Stimulated activated CD4-positive, alpha-beta T cell treated with anti-CD3 and anti-CD28 coated beads, Interleukin-4, amount 100 ng/mL, for 4 hours (primary cell): ENCODE measurements around the gene IL19.

Experiments used
- DNase-seq, 2 experiments: peaks; one replicate each; pipeline ENCODE4 v3.0.0-alpha.2; 2020

IL19 gene

GRCh38 chr1:206866062-206866461, 95.5 kb downstream of the IL19 start:
- no peak for DNase-seq

DNA sequence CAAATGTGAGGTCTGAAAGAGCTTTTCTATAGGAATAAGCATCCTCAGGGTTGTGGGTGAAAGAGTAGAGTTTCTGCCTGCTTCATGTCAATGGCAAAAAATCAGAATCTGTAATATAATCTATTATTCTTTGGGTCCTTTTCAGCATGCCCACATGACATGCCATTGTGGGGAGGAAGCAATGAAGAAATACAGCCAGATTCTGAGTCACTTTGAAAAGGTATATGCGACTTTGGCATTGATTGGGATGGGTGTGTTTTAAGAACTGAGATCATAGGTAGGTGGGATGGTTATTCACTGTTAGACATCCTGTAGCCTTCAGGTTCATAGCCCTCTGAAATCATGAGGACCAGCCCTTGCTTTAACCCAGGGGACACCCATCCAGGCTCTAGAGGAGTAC, 96.7 kb downstream of the IL19 start:
- DNase-seq, result no peak

- no peak for DNase-seq
Observed at GRCh38 chr1:206867716-206868115, 97.1 kb downstream of the IL19 start.

GRCh38 chr1:206868264-206868663, 97.7 kb downstream of the IL19 start:
- no peak for DNase-seq

GRCh38 chr1:206872139-206872538, 101.6 kb downstream of the IL19 start:
- no peak for DNase-seq

DNA sequence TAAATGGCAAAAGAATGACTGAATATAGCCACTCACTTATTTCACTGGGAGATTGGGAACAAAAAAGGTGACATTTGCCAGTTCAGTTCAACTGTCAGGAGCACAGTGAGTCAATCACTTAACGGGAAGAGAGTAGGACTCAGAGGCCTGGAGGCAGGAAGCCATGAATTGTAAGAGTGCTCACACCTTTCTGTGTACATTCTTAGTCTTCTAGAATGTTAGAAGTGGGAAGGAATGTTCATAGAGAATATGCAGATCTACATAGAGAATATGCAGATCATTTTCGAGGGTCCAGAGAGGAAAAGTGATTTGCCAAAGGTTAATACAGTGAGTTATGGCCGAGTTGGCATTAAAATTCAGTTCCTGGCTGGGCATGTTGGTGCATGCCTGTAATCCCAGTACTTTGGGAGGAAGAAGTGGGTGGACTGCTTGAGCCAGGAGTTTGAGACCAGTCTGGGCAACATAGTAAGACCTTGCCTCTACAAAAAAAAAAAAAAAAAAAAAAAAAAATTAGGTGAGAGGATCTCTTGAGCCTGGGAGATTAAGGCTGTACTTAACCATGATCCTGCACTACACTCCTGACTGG, 103.1 kb downstream of the IL19 start:
- no peak for DNase-seq

DNA sequence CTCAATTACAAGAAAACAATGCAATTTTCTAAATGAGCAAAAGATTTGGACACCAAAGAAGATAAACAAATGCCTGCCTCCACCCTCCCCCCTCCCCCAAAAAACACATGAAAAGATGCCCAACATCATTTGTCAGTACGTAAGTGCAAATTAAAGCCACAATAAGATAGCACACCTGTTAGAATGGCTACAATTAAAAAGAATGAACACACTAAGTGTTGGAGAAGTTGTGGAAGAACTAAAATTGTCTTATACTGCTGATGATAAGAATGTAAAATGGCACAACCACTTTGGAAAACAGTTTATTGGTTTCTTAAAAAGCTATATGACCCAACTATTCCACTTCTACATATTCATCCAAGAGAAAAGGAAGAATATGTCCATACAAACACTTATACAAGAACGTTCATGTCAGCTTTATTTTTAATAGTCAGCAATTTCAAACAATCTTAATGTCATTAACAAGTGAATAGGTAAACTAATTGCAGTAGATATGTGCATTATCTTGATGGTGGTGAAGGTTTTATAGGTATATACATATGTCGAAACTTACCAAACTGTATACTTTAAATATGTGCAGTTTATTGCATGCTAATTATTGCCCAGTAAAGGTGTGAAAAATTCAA, 105.3 kb downstream of the IL19 start:
- no peak for DNase-seq

- no peak for DNase-seq
Observed at GRCh38 chr1:206878456-206878855, 107.9 kb downstream of the IL19 start.

- DNase-seq, result no peak
Observed at GRCh38 chr1:206880314-206880713, 109.7 kb downstream of the IL19 start.

- no peak for DNase-seq
Observed at GRCh38 chr1:206882555-206882954, 112.0 kb downstream of the IL19 start.

- DNase-seq, result no peak
Observed at GRCh38 chr1:206883160-206883559, 112.6 kb downstream of the IL19 start.

GRCh38 chr1:206883876-206884275, 113.3 kb downstream of the IL19 start:
- no peak for DNase-seq

DNA sequence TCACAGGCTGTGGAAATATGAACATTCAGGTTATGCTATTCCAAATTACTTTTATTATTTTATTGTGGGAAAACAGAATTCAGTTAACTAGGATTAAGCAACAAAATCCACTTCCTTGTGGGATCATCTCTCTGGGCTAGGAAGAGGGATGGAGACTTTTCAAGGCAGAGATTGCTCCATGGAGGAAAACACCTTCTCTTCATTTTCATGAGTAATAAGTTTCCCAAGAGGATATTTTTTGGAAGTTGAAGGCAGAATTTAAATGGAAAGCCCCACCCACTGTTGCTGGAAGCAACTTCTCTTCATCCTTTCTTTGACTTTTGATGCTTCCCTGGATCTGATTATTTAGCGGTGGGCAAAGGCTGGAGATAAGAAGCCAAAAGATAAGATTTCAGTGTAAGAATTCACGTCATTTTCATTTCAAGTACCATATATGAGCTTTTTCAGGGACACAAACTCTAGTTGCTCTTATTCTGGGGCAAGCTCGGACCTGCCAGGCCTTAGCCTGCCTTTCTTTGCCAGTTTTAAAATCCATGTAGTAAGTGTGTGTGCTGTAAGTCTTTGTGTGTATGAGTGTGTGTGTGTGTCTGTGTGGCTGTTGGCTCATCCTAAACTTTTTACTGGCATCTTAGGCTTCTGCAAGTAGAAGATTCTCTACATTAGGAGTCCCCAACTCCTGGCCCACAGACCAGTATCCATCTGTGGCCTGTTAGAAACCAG, 114.9 kb downstream of the IL19 start:
- no peak for DNase-seq

- DNase-seq, result no peak
Observed at GRCh38 chr1:206886831-206887230, 116.3 kb downstream of the IL19 start.

DNA sequence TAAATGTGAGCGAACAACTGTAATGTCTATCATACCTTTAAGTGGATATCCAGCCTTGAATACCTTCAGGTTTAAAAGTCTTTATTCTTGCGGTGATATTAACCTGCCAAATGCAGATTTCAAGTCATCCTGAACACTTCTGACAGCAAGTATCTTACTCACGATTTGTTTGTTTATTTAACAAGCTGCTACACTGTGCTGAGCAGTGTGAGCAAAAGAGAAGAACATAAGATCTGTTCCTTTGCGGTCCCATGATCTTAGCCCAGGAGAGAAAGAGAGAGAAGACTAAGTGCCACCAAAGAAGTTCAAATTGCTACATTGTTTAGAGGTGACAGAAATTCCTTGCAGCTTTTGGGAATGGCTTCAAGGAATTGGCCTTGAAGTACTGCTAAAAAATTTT, 117.1 kb downstream of the IL19 start:
- no peak for DNase-seq

DNA sequence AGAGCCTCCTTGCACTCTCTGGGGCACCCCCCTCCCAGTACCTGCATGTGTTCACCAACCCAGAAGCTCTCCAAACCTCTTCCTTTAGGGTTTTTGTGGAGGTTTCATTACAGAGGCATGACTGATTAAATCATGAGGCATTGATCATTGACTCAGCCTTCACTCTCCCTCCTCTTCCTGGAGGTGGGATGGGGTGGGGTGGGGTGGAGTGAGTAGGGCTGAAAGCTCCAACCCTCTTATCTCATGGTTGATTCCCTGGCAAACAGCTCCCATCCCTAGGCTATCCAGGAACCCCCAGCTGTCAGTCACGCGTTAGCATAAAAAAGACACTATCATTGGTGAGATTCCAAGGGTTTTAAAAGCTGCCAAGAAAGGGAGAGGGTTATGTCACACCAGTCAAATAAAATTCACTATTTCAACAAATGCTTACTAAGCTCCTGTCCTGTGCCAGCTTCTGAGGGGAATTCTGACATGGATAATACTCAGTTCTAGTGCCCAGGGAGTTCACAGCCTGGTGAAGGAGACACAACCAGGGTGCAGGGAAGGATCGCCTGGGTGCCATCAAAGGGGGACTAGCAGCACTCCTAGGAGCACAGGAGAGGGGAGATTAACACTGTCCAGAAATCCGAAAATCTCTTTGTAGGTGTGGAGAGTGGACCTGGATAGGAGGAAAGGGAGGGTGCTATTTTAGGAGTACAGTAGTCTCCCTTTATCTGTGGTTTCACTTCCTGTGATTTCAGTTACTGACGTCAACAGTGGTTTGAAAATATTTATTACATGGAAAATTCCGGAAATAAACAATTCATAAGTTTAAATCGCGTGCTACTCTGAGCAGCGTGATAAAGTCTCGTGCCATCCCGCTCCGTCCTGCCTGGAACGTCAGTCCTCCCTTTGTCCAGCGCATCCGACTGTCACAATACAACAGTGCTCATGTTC, 119.8 kb downstream of the IL19 start:
- no peak for DNase-seq

DNA sequence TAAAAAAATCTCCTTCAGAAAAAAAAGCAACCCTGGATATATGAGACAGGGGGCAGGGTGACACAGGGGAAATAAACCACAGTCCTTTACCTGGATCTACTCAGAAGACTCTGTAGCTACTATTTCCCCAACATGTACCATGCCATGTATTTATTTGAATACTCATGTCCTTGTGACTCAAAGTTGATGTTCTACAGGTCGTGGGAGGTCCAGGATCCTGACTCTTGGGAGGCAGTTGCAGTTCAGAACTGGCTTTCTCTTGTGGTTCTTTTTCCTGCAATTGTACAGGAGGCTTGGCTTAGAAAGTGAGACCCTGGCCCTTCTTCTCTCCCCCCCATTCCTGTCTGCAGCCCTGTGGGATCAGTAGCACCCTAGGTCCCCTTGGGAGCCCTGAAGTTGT, 120.8 kb downstream of the IL19 start:
- no peak for DNase-seq
